Measurements from ENCODE around the gene IL16. TPM values are rescaled to one million over a fixed set of nuclear protein-coding genes. Genes with fewer than 3 reads are reported as not detected.

Gene IL16
- total RNA-seq, 4 donors from 2014 or later = 13.5 to 34.9 (median 19.8) TPM

DNA sequence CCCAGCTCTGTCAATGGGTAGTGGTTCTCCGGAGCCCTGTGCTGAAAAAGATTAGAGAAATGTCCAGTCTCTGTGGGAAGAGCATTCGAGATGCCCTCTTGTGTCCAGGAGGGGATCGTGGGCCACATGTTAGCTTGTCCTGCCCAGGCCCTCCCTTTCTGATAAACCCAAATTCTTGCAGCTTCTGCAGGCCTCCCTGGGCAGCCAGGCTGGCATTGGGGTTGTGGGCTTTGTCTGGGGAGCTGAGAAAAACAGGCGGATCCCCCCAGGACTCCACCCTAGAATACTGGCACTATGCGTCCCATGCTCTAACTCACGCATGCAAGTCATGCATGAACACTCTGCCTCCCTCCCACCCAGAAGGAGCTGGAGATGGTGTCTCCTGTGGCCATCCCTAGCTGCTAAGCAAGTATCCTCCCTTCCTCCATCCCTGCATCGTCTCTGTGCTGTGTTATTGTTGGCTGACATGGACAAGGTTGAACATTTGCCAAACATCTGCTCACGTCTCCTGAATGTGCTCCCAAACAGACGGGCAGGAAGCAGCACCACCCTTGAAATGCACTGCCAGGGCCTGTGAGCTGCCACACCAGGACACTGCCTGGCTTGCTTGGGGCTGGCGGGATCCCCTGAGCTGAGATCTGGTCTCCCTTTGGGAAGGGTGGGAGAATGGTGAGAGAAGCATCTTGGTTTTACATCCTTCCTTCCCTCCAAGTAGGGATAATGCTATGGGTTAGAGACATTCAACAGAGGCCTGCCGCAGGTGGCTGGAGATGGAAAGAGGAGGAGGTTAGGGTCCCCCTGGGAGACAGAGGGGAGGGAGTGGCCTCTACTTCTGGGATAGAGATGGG lies 36.1 kb upstream of the IL16 start:
- Histone ChIP-seq H3K4me3 (no peak overlapping the region), H3K4me1 (peaks cover 20 to 36% (median 26%) of the 10 kb centered on the region in 4 donors), H3K9me3 (no peaks in the 10 kb centered on the region), H3K27me3 (no peaks in the 10 kb centered on the region), H3K36me3 (no peaks in the 10 kb centered on the region), H3K27ac (replicated peaks in 1 of 4) (peak overlapping the region; percentile 39 to 53 (median 46))
- DNase-seq (ENCODE audit: extremely low spot score) = no peak
- intact Hi-C loops (cut with DNase I) = no loop called here
- TF ChIP-seq EP300 (IDR thresholded peaks at IDR 0.05) = no peak
- peak; percentile 45 to 53 for TF ChIP-seq POLR2AphosphoS5 (IDR thresholded peaks at IDR 0.05)
- TF ChIP-seq, protein P1, sequence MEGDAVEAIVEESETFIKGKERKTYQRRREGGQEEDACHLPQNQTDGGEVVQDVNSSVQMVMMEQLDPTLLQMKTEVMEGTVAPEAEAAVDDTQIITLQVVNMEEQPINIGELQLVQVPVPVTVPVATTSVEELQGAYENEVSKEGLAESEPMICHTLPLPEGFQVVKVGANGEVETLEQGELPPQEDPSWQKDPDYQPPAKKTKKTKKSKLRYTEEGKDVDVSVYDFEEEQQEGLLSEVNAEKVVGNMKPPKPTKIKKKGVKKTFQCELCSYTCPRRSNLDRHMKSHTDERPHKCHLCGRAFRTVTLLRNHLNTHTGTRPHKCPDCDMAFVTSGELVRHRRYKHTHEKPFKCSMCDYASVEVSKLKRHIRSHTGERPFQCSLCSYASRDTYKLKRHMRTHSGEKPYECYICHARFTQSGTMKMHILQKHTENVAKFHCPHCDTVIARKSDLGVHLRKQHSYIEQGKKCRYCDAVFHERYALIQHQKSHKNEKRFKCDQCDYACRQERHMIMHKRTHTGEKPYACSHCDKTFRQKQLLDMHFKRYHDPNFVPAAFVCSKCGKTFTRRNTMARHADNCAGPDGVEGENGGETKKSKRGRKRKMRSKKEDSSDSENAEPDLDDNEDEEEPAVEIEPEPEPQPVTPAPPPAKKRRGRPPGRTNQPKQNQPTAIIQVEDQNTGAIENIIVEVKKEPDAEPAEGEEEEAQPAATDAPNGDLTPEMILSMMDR (IDR thresholded peaks at IDR 0.05) = no peak
- TF ChIP-seq POLR2A (IDR thresholded peaks at IDR 0.05; ENCODE audit: low read depth) = no peak
- WGBS = 47% methylated on average over 10 of the region's 11 CpGs

DNA sequence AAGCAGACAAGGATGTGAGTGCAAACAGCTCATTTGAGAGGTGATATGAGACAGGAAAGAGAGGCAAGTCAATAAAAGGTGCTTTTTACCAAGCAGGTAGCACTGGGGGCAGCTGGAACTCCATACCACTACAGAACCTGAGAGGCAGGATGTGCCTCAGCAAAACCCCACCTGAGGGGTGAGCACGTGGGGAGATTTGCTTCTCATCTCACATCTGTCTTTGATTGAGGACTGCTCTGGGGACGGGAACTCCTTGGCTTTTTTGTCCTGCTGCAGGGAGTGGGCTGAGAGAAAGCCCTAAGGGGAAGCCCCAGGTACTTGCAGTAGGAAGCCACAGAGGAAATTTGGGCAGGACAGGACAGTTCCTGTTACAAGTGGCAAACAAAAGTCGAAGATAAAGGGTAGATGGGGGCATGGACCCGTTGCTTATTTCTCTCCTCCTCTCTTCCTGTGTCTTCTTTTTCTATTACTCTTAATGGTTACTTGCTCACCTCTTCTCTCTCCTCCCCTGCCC lies 35.5 kb upstream of the IL16 start:
- 45% methylated on average over 4 of the region's 4 CpGs for WGBS
- intact Hi-C loops (cut with DNase I) = no loop called here
- peaks cover 20 to 31% (median 21%) of the 10 kb centered on the region in 4 donors for H3K4me1 ChIP-seq
- no peak overlapping the region for H3K4me3 ChIP-seq
- DNase-seq (ENCODE audit: extremely low spot score) = no peak
- H3K27ac ChIP-seq (replicated peaks in 1 of 4) = peak overlapping the region; percentile 39 to 53 (median 46)
- no peaks in the 10 kb centered on the region for H3K27me3 ChIP-seq
- no peaks in the 10 kb centered on the region for H3K9me3 ChIP-seq
- no peak for TF ChIP-seq POLR2AphosphoS5 (IDR thresholded peaks at IDR 0.05)
- TF ChIP-seq EP300 (IDR thresholded peaks at IDR 0.05) = no peak
- TF ChIP-seq, protein P1 (IDR thresholded peaks at IDR 0.05) = no peak
- TF ChIP-seq POLR2A (IDR thresholded peaks at IDR 0.05; ENCODE audit: low read depth) = no peak
- H3K36me3 ChIP-seq = no peaks in the 10 kb centered on the region

DNA sequence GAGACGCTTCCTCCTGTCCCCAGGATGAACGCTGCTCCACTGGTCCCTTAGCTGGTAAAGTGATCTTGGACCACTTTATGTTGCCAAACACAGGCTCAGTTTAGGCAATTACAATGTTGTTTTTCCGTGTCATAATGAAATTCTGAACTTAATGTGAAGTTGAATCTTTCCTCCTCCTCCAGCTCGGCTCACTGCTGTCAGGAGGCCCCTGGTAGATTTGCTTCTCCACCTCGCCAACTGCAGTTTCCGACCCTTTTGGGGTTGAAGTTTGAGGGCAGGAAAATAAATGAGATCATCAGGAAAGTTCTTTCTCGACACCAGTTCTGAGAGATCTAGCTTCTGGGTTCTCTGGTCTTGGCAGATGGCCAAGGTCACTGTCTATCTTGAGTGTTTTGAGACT lies 34.8 kb upstream of the IL16 start:
- Histone ChIP-seq H3K36me3 (no peaks in the 10 kb centered on the region), H3K4me3 (no peak overlapping the region), H3K27ac (replicated peaks in 1 of 4) (peak overlapping the region in 3 of 4 donors; percentile 11 to 53 (median 52)), H3K27me3 (no peaks in the 10 kb centered on the region), H3K9me3 (no peaks in the 10 kb centered on the region), H3K4me1 (peaks cover 20 to 31% (median 21%) of the 10 kb centered on the region in 4 donors)
- WGBS = 87% methylated on average over 7 of the region's 7 CpGs
- no peak for DNase-seq (ENCODE audit: extremely low spot score)
- TF ChIP-seq POLR2AphosphoS5 (IDR thresholded peaks at IDR 0.05) = no peak
- TF ChIP-seq, protein P1 (IDR thresholded peaks at IDR 0.05) = no peak
- TF ChIP-seq EP300 (IDR thresholded peaks at IDR 0.05) = no peak
- TF ChIP-seq POLR2A (IDR thresholded peaks at IDR 0.05; ENCODE audit: low read depth) = no peak
- intact Hi-C loops (cut with DNase I) = no loop called here

DNA sequence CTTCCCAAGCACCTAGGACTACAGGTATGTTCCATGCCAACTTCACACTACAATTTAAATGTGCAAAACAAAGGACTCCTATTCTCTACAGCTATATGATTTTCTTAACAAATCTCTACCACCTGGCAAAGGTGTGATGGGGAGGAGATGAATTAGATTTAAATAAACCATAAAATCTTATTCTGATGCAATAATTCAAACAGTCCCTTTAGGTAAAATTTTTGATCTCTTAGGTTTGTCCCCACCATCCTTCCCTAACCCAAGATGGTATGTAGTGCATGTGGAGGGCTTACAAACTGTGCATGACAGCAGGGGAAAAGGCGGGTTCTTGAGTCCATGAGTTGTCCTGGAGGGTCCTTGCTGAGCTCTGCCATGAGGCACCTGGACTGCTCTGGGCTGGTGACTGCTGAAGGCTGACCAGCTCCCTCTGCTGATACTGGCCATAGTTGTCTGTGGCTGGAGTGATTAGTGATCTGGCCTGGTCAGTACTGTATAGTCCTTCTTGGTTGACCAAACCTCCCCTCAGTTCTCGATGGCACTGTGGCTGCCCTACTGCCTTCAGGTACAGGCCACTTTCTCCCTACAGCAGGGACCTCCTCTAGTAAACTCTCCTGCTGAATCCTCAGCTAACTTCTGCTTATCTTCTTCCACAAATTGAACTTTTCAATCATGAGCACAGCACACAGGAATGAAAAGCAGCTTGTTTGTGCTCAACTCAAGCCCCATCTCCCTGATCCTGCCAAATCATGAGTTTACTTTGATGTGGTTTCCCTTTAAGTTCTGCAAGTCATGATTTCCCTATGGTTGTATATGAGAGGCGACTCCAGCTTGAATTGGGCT lies 32.5 kb upstream of the IL16 start:
- Histone ChIP-seq H3K27ac (replicated peaks in 1 of 4) (peak overlapping the region in 1 of 4 donors; percentile 16), H3K36me3 (no peaks in the 10 kb centered on the region), H3K9me3 (no peaks in the 10 kb centered on the region), H3K4me1 (peaks cover 20 to 46% (median 29%) of the 10 kb centered on the region in 4 donors), H3K27me3 (no peaks in the 10 kb centered on the region), H3K4me3 (no peak overlapping the region)
- intact Hi-C loops (cut with DNase I) = no loop called here
- TF ChIP-seq POLR2A (IDR thresholded peaks at IDR 0.05; ENCODE audit: low read depth) (no peak), EP300 (IDR thresholded peaks at IDR 0.05) (no peak), POLR2AphosphoS5 (IDR thresholded peaks at IDR 0.05) (no peak)
- TF ChIP-seq, protein P1 (IDR thresholded peaks at IDR 0.05) = no peak
- DNase-seq (ENCODE audit: extremely low spot score) = no peak
- 68% methylated on average over 3 of the region's 3 CpGs for whole genome bisulfite sequencing
